OCI-M2 (cell line): ENCODE results near the gene NCKAP5L.

ENCODE experiments used
- DNase-seq: peaks from one replicate; lab custom pipeline; 2025; ENCODE audit not compliant: unreplicated experiment; lab: John Stamatoyannopoulos, UW

NCKAP5L gene

GRCh38 chr12:49824895-49825294 lies 3.3 kb downstream of the NCKAP5L start:
- no peak for DNase-seq

- no peak for DNase-seq
These were observed 3.8 kb downstream of the NCKAP5L start for GRCh38 chr12:49824416-49824815.

GRCh38 chr12:49823951-49824350 lies 4.3 kb downstream of the NCKAP5L start:
- DNase-seq, result no peak

GRCh38 chr12:49823350-49823749 lies 4.9 kb downstream of the NCKAP5L start:
- DNase-seq, result no peak

GRCh38 chr12:49821373-49822287 lies 6.6 kb downstream of the NCKAP5L start:
- DNase-seq, result no peak

- no peak for DNase-seq
These were observed 8.4 kb downstream of the NCKAP5L start for GRCh38 chr12:49819786-49820185.

- no peak for DNase-seq
These were observed 9.8 kb downstream of the NCKAP5L start for GRCh38 chr12:49818241-49818895.

GRCh38 chr12:49813131-49813530 lies 15.1 kb downstream of the NCKAP5L start:
- no peak for DNase-seq

- DNase-seq, result no peak
These were observed 16.2 kb downstream of the NCKAP5L start for GRCh38 chr12:49811961-49812401.

GRCh38 chr12:49811136-49811535 lies 17.1 kb downstream of the NCKAP5L start:
- no peak for DNase-seq

- no peak for DNase-seq
These were observed 18.3 kb downstream of the NCKAP5L start for GRCh38 chr12:49809906-49810389.

- DNase-seq, result no peak
These were observed 18.8 kb downstream of the NCKAP5L start for GRCh38 chr12:49809381-49809905.

- DNase-seq, result no peak
These were observed 19.4 kb downstream of the NCKAP5L start for GRCh38 chr12:49808686-49809380.

GRCh38 chr12:49807991-49808580 lies 20.1 kb downstream of the NCKAP5L start:
- DNase-seq, result no peak

GRCh38 chr12:49806877-49807276 lies 21.3 kb downstream of the NCKAP5L start:
- no peak for DNase-seq

GRCh38 chr12:49806321-49806813 lies 21.8 kb downstream of the NCKAP5L start:
- no peak for DNase-seq

- no peak for DNase-seq
These were observed 22.8 kb downstream of the NCKAP5L start for GRCh38 chr12:49805409-49805808.

- DNase-seq, result no peak
These were observed 23.4 kb downstream of the NCKAP5L start for GRCh38 chr12:49804821-49805220.

GRCh38 chr12:49803693-49804450 lies 24.3 kb downstream of the NCKAP5L start:
- no peak for DNase-seq
